GM21526 (cell line): ENCODE results near the gene DYNLT4.
A peak's percentile ranks its signal among the peaks of the same experiment; 100 is the strongest.

Experiments
- ATAC-seq: cut with Tn5 transposase; IDR thresholded peaks from one replicate; pipeline ENCODE4 v1.9.1; 2021; ENCODE audit warnings: moderate library complexity; ENCODE audit not compliant: unreplicated experiment, low FRiP score

The DYNLT4 gene

DNA sequence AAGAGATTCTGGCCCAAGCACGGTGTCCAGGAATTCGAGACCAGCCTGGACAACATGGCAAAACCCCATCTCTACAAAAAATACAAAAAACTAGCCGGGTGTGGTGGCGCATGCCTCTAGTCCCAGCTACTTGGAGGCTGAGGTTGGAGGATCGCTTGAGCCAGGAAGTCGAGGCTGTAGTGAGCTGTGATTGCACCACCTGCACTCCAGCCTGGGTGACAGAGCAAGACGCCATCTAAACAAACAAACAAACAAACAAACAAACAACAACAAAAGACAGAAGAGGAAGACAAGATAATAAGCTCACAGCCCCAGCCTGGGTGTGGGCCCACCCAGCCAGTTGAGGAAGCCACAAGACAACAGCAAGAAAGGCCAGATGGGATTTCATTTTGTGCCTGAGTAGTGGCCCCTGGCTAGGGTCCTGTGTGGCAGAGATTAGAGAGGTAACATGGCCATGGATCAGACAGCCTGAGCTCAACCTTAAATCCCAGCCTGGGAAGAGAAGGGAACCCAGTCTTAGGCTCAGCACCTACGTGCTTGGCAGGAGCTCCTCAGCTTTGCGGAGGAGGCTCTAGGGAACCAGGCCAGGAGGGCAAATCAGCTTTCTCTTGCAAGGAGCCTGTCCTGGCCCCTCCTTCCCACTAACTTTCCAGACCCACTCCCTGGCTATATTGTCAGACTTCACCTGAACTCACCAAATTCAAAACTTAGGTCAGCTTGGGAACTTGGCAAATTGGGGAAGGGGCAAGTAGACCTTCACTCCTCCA is 14.2 kb downstream of the DYNLT4 start:
- no peak for ATAC-seq

DNA sequence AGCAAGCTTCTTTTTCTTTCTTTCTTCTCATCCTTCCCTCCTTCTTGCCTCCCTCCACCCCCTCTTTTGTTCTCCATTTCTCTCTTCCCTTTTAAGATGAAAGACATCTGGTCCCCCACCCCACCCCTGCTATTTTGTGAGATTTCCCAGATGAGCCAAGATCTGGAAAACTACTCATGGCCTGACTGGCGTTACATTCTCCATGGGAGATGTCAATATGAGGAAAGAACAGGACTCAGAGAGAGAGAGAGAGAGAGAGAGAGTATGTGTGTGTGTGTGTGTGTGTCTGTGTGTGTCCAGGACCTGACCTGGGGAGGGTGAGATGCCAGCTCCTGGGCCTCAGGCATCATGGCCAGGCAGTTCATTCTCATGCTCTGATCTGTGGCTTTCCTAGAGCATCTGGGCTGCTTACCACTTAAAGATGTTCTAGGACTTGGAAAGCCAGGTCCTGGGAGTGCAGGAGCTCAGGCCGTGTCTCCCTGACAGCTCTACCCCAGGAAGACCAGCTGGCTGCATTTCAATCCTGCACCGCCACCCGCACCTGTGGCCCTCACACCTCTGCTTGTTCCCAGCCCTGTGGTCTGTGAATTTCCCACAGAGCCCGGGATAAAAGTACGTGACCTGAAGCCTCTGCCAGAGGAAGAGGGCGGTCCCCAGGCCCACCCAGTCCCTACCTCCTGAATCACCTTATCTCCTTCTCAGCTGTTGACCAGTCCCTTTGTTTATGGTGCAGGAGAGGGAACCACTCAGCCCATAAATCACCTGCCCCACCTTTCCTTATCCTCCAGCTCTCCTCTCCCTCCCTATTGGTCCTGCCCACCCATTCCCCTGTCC is 16.0 kb downstream of the DYNLT4 start:
- ATAC-seq, result no peak

DNA sequence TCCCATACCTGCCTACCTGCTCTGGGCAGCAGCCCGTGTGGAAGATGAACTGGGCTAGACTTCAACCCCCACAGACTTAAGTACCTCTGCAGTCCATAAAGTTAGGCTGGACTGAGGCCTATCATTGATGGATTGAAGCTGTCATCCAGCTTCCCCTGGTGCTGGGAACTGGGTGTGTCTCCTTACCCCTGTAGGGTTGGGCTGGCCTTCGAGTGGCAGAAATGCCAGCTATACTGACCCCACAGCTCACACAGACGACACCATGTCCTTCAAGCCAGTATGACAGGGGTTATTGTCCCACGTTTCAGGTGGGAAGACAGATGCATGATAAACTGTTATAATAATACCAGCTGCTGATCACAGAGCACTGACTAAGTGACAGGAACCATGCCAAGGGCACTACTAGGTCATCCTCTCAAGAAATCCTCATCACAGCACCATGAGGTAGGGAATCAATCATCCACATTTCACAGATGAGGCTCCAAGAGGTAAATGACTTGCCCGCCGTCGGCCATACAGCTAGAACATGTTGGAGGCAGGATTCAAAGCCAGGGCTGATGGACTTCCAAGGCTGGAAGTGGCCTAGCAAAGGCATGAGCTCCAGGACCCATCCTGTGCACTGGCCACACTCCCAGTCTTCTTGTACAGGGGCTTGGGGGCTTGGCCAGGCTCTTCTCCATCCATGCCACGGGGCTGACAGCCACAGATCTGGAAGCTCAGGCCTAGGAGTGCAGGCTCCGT is 18.9 kb downstream of the DYNLT4 start, which contains the start of gene BEST4:
Gene BEST4 (minus strand): TSS at position 51 of the 741 bp plus-strand sequence. CDS start 465 bp downstream, outside the sequence.
- ATAC-seq, result no peak

DNA sequence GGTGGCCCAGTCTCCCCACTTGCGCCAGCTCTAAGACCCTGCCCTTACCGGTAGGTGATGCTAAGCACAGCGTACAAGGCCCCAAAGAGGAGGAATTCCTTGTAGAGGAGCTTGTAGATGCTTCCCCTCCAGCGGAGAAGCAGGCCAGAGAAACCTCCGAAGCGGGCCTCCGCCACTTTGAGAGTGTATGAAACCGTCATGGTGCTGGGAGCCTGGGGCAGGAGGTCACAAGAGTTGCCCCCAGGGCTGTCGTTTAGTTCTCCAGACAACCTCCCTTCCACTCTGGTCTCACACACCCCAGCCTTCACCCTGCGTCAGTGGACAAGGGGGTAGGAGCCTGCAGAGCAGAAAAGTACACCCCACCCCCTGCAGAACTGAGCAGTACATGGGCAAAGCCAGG is 19.6 kb downstream of the DYNLT4 start:
- no peak for ATAC-seq

DNA sequence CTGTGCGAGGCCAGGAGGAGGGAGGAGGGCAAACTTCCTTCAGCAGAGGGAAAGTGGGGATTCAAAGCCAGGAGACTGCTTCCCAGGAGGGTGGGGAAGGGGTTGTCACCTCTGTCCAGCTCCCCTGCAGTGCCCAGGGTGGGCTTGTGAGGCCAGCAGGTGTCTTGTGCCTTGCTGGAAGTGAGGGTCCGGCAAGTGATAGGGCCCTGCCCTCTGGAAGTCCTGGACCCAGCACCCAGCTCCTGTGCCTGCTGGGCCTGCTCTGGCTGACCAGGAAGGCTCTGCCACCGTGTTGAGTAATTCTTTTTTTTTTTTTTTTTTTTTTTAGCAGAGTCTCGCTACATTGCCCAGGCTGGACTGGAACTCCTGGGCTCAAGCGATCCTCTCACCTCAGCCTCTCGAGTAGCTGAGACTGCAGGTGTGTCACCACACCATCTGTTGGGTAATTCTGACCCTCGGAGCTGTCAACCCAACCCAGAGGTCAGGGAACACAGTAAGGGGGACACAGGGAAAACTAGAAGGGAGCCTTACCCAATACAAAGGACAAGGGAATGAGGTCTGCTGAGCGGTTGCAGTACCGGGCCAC is 20.2 kb downstream of the DYNLT4 start:
- no peak for ATAC-seq

DNA sequence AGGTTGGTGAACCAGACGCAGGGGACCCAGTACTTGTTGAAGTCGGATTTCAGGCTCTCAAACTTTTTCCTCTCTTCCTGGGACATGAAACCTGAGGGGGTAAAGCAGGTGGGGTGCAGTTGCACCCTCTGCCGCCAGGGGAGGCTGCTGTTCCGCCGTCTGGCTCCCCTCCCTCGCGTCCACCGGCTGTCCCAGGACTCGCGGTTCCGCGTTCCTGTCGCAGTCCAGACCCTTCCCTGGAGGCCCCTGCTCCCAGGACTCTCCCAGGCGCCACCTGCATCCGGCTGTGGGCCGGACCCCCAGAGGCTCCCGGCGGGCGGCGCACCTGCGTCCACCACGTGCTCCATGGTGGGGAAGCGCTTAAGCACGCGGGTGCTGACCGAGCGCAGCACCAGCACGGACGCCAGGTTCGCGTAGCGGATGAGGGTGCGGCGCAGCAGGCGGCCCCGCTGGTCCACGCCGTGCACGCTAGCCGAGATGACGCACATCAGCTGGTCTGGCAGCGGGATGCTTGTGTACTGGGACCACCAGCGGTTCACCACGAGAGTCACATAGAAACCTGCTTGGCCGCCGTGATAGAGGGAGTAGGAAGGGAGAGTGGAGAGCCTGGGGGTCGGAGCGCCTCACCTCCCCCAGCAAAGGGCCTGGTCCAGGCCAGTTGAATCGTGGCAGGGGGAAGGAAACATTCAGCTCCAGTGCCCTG is 20.9 kb downstream of the DYNLT4 start:
- ATAC-seq, result no peak

DNA sequence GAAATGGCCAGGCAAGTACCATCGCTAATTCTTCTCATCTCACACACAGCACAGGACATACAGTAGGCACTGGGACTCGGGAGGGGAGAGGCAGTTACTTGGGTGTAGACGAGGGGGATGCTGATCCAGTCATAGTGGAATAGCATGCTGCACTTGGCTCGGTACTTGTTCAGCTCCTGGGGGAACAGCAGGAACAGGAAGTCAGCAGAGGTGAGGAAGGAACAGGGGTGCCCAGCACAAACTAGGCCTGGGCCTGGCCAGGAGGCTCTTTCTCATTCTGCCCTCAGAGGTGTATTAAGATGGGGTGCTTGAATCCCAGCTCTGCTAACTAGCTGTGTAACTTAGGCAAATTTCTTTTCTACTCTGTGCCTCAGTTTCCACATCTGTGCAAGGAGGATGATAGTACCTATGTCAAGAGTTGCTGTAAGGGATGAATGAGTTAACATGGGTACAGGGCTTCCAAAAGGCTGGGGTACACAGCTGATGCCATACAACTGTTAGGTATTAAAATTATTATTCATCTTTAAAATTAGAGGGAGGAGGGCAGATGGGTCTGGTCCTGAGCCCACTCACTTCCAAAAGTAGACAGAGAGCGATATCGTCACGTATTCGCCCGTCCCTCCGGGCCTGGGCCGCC is 21.5 kb downstream of the DYNLT4 start:
- no peak for ATAC-seq

DNA sequence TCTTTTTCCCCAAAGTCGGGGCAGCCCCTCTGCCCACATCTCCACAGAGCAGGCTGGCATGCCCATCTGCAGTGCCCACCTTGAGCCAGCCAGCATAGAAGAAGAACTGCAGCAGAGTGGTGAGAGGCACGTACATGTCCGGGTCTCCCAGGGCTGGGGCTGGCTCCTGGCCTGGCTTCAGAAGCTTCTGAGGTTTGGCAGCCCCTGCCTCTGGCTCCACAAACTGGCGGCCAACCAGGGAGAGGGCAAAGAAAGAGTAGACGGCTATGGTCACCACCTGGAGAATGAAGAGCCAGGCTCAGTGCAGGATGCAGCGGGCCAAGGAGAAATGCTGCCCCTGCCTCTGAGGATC is 22.1 kb downstream of the DYNLT4 start:
- no peak for ATAC-seq

DNA sequence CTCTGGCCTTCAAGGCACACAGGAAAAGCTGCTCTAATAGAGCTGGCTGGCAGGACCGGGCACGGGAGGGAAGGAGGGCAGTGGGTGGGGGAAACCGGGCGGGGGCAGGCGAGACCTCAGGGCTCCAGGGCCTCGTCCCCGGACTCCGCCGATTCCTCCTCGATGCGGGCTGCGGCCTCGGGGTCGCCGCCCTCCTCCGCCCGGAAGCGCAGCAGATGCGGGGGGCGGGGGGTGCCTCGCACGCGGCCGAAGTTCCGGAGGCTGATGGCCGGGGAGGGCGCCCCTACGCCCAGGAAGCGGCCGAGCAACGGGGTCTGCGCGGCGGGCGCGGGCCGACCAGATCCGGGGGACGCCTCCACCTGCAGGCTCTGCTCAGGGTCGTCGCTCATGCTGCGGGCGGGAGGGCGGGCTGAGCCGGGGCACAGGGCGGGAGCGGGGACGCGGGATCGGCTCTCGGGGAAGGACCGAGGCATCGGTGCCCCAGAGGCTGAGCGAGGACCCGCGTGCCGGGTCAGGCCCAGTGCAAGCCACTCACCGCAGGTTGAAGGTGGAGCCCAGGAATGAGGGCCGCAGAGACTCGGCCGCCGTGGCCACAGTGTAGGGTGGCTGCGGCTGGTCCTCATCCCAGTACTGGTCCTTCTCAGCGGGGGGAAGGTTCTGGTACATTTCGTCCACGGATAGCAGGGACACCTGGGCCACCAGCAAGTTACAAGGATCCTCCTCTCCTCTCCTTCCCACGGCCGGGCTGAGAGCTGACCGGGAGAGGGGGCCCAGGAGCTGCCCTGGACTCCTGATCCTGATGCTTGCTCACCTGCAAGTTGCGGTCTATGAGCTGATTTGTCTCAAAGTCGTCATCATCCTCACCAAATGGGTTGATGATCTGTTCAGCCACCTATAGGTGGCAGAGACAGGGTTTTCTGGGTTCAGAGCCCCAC is 22.8 kb downstream of the DYNLT4 start:
- ATAC-seq, result no peak

DNA sequence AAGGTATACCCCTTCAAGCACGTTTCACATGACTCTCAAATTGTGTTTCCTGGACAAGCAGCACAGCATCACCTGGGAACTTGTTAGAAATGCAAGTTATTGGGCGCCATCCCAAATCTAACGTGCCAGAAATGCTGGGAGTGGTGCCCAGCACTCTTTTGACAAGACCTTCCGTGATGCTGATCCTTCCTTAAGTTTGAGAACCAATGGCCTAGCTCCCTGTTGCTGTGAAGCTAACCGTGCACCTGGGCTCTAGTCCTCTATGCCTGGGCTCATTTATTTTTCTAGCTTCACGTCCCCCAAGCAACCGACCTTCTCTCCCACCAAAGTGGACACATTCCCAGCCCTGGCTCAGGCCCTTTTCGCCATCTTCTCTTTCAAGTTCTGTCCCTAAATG is 23.5 kb downstream of the DYNLT4 start:
- no peak for ATAC-seq

DNA sequence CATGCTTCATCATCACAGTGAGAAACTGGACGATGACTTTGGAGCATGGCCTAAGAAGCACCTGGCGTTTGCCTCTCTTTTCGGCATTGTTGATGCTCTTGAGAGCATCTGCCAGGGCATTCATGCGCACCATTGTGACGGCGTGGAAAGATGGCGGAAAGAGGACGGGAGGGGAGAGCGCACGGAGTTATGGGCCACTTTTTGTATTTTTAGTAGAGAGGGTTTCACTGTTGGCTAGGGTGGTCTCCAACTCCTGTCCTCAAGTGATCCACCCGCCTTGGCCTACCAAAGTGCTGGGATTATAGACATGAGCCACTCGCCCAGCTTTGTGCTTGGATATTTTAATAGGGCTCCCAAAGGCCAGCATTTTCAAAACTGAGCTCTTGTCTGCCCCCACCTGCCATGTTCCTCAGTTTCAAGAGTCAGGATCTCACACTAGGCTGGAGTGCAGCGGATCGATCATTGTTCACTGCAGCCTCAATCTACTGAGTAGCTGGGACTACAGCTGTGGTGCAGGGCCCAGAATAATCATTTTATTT is 26.5 kb downstream of the DYNLT4 start:
- no peak for ATAC-seq

DNA sequence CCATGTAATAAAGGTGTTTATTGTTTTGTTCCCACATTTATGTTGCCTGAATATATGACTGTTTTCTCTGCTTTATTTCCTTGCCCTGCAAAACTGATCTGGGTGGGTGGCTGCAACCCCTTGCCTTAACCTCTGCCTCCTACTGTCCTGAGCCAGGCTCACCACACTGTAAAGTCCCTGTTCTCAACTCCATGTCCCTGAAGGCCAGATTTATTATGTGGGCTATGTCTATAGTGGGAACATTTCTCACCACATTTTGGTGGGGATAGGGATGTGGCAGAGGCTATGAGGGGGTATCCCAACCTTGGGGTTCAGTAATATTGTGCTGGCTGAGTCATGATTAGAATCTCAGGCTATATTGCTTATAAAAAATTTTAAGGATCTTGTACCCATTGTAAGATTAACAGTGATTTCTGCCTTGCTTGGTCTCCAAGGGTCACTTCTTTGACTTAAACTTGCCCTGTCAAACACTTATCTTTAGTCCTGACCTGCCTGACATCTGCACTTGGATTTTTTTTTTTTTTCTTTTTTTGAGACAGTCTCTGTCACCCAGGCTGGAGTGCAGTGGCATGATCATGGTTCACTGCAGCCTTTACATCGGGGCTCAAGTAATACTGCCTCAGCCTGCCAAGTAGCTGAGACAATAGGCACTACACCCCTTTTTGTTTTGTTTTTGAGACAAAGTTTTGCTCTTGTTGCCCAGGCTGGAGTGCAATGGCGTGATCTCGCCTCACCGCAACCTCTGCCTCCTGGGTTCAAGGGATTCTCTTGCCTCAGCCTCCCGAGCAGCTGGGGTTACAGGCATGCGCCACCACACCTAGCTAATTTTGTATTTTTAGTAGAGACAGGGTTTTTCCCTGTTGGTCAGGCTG is 28.2 kb downstream of the DYNLT4 start:
- no peak for ATAC-seq

DNA sequence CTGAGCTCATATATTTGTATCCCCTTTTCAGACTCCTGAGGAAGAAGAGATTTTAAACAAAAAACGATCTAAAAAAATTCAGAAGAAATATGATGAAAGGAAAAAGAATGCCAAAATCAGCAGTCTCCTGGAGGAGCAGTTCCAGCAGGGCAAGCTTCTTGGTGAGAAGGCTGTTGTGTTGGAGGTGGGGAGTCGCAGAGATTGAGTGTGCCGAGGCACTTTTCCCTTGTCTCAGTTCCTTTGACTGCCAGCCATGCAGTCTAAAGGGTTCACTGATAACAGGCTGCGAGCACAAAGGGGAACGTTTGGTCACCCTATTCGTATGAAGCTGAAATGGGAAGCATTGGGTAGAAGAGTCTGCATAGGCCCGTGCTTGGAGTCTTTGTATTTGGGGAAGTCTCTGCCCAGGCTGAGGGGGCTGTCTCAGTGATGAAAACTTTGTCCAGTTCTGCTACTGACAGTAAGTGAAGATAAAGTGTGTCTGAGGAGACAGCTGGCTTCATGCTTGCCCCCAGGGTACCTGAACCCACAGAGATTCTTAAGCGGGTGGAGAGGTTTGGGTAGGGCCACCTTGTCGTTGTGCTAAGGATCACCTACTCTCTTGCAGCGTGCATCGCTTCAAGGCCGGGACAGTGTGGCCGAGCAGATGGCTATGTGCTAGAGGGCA is 29.0 kb downstream of the DYNLT4 start:
- ATAC-seq, result no peak

DNA sequence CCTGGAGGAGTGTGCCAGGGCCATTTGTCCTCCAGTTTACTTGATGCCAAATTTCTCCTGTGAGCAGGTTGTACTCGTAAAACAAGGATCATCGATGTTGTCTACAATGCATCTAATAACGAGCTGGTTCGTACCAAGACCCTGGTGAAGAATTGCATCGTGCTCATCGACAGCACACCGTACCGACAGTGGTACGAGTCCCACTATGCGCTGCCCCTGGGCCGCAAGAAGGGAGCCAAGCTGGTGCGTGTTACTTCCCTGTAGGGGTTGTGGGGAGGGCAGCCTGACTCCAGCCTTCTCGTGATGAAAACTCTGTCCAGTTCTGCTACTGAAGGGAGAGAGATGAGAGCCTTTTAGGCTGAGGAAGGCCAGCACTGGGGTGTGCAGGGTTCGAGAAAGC is 29.6 kb downstream of the DYNLT4 start:
- ATAC-seq, result no peak

DNA sequence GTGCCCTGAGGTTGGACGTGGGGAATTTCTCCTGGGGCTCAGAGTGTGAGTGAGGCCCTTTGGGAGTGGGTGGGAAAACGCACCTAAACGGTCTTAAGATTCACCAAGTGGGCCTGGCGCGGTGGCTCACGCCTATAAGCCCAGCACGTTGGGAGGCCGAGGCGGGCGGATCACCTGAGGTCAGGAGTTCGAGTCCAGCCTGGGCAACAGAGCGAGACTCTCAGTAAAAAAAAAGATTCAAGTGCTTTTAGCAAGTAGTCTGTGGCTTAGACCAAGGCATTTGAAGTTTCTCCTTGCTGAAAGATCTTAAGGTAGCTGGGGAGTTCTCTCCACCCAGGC is 30.5 kb downstream of the DYNLT4 start:
- no peak for ATAC-seq

DNA sequence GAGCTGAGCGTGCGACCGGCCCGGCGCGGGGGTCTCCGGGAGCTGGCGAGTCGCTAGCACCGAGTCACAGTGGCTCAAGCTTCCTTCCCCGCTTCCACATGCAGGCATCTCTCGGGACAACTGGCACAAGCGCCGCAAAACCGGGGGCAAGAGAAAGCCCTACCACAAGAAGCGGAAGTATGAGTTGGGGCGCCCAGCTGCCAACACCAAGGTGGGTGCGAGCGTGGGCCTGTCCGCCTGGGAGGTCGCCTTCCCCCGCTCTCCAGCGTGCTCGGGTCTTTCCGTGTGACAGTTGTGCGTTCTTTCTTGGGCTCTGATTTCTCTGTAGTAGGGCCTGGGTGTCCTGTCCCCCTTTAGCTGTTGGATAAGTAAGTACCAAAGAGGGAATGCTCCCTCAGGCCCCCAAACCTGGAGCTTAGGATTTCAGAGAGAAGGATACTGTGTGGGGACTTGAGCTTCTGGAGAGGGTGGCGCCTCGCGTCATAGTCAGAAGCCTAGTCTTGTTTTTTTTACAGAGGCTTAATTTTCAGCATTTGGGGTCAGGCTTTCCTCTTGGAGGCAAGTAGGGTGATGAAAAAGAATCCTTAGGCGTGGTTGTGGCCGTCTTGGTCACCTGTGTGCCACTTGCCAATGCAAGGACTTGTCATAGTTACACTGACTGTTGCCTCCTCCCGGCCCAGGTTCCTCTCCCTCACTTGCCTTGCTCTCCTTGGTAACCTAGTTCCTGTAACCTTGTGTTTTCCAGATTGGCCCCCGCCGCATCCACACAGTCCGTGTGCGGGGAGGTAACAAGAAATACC is 31.0 kb downstream of the DYNLT4 start:
- peak; percentile 18 for ATAC-seq
